Naive thymus-derived CD8-positive, alpha-beta T cell (primary cell): ENCODE results near the gene SH2D5. TPM values are rescaled to one million over a fixed set of nuclear protein-coding genes. Genes with fewer than 3 reads are reported as not detected.
"Not testable (repeated sequence)": the region's sequence is repeated elsewhere in the genome, so short reads cannot be mapped to it uniquely, and the experiment has no call there.

Experiments
- ATAC-seq, 2 donors: fragments of 150-1000 bp; cut with Tn5 transposase in 1 of 2; sonication (Bioruptor Pico), chemical (Tn5 transposase) in 1 of 2; 1 replicate in 1 of 2; 2 replicates in 1 of 2; pipeline ENCODE4 v1.10.0; 2021; ENCODE audit warnings: mild to moderate bottlenecking in 2 of 2, moderate library complexity in 2 of 2
- POLR2A ChIA-PET: fragments of 350-600 bp; sonication (Branson Sonifier 250); formaldehyde crosslinking; loops from one replicate; lab custom pipeline; 2021; ENCODE audit warnings: antibody characterized with exemption; lab: Charles Lee
- DNase-seq, 10 donors: peaks; one replicate each; pipeline versions ENCODE4 v3.0.0 to v3.0.0-alpha.2; 2020 to 2022
- H3K27ac Mint-ChIP-seq, 10 donors: one replicate each; pipeline ENCODE4 v1.8.0; 2020 to 2022; ENCODE audit warnings: mild to moderate bottlenecking in 10 of 10, mixed read lengths in 10 of 10, moderate library complexity in 4 of 10, inconsistent platforms in 1 of 10
- H3K27me3 Mint-ChIP-seq, 5 donors: one replicate each; pipeline ENCODE4 v1.8.0; 2021 to 2022; ENCODE audit warnings: mixed read lengths in 5 of 5
- H3K36me3 Mint-ChIP-seq, 3 donors: one replicate each; pipeline ENCODE4 v1.8.0; 2020 to 2022; ENCODE audit warnings: mixed read lengths in 3 of 3, mild to moderate bottlenecking in 2 of 3, inconsistent platforms in 1 of 3
- H3K4me1 Mint-ChIP-seq, 4 donors: one replicate each; pipeline ENCODE4 v1.8.0; 2021 to 2022; ENCODE audit warnings: mixed read lengths in 4 of 4
- H3K4me3 Mint-ChIP-seq, 10 donors: one replicate each; pipeline ENCODE4 v1.8.0; 2020 to 2022; ENCODE audit warnings: mild to moderate bottlenecking in 10 of 10, mixed read lengths in 10 of 10, moderate library complexity in 6 of 10, inconsistent platforms in 1 of 10
- H3K9me3 Mint-ChIP-seq, 9 donors: one replicate each; pipeline ENCODE4 v1.8.0; 2020 to 2022; ENCODE audit warnings: mixed read lengths in 9 of 9, mild to moderate bottlenecking in 3 of 9, inconsistent platforms in 1 of 9, moderate library complexity in 1 of 9
- polyA plus RNA-seq, 3 donors: library from polyadenylated mRNA; unstranded; fragments of 300-500 nt; fragmentation: Illumina TruSeq; gene quantifications; one replicate each; pipeline ENCODE4 v1.2.3, GENCODE V29; 2021
- total RNA-seq, 8 experiments: library from RNA in 2 of 8; stranded (reverse) in 2 of 8; gene quantifications; one replicate each; pipeline ENCODE4 v1.2.3 and lab custom pipeline; 2021 to 2026

The SH2D5 gene
- total and polyA plus RNA-seq, 5 experiments from 2014 or later: not detected

GRCh38 chr1:20682571-20683236 is 49.8 kb downstream of the SH2D5 start:
- Mint-ChIP-seq H3K4me1 (peaks cover 6 to 12% (median 8%) of the 10 kb centered on the region in 4 donors), H3K27ac (no peak overlapping the region), H3K4me3 (no peak overlapping the region), H3K36me3 (peaks cover 0 to 3% (median 0%) of the 10 kb centered on the region in 3 donors), H3K27me3 (peaks cover 3 to 11% (median 7%) of the 10 kb centered on the region in 5 donors), H3K9me3 (peaks cover 0 to 4% (median 3%) of the 10 kb centered on the region in 9 donors)
- POLR2A ChIA-PET: no interaction called here
- ATAC-seq (no peak), DNase-seq (peak in 1 of 10 donors; percentile 26)

GRCh38 chr1:20681999-20682398 is 50.5 kb downstream of the SH2D5 start:
- H3K27ac Mint-ChIP-seq: peak overlapping the region in 1 of 10 donors; percentile 53
- peaks cover 0 to 6% (median 0%) of the 10 kb centered on the region in 3 donors for H3K36me3 Mint-ChIP-seq
- peaks cover 3 to 11% (median 7%) of the 10 kb centered on the region in 5 donors for H3K27me3 Mint-ChIP-seq
- ATAC-seq: no peak
- POLR2A ChIA-PET: no interaction called here
- peaks cover 6 to 12% (median 8%) of the 10 kb centered on the region in 4 donors for H3K4me1 Mint-ChIP-seq
- peaks cover 0 to 9% (median 3%) of the 10 kb centered on the region in 9 donors for H3K9me3 Mint-ChIP-seq
- no peak overlapping the region for H3K4me3 Mint-ChIP-seq
- DNase-seq: peak in 1 of 10 donors; percentile 4

DNA sequence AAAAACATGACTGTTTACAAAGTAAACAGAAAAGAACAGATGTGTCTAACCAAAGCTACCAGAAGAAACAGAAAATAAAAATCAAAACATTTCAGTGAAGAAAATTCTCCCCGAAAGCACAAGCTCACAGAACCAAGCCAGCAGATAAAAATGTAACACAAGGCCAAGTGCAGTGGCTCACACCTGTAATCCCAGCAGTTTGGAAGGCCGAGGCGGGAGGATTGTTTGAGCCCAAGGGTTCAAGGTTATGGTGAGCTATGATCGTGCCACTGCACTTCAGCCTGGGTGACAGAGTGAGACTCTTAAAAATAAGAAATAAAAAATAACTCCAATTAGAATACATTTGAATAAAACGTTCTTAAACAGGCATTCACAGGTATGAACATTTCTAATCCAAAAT is 52.2 kb downstream of the SH2D5 start:
- no peak overlapping the region for H3K27ac Mint-ChIP-seq
- DNase-seq: no peak
- no peak for ATAC-seq
- peaks cover 0 to 6% (median 0%) of the 10 kb centered on the region in 3 donors for H3K36me3 Mint-ChIP-seq
- POLR2A ChIA-PET: interaction anchor here (0.6 kb wide), 1 partner anchor 184 kb away, joined by 3 read pairs; no protein-coding TSS in a partner anchor
- H3K4me1 Mint-ChIP-seq: peaks cover 6 to 12% (median 8%) of the 10 kb centered on the region in 4 donors
- peaks cover 0 to 9% (median 3%) of the 10 kb centered on the region in 9 donors for H3K9me3 Mint-ChIP-seq
- no peak overlapping the region for H3K4me3 Mint-ChIP-seq
- H3K27me3 Mint-ChIP-seq: peaks cover 3 to 9% (median 6%) of the 10 kb centered on the region in 5 donors

DNA sequence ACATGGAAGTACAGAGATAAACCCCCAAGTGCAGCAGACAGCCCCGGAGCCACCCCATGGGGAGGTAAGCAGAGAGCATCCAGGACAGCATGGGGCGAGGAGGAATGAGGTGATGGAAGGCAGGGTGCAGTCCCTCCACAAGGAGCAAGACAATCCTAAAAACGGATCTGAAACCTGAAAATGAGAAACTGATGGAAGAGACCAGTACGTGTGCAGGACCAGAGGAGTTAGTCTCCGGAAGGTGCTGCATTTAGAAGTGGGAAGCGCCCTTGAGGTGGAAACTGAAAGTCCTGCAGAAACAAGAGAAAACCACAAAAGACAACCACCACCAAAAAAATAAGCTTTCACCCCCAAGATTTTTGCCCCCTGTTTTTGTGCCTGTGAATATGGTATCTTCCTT is 53.9 kb downstream of the SH2D5 start:
- POLR2A ChIA-PET: interaction anchor here (0.7 to 1.0 kb wide), 2 partner anchors 9 to 18 kb away, joined by 3 read pairs; no protein-coding TSS in a partner anchor
- H3K4me3 Mint-ChIP-seq: peak overlapping the region in 7 of 10 donors; percentile 20 to 69 (median 39)
- no peak for ATAC-seq
- peaks cover 6 to 12% (median 8%) of the 10 kb centered on the region in 4 donors for H3K4me1 Mint-ChIP-seq
- H3K36me3 Mint-ChIP-seq: peaks cover 0 to 6% (median 0%) of the 10 kb centered on the region in 3 donors
- peak in 1 of 10 donors; percentile 18 for DNase-seq
- H3K27ac Mint-ChIP-seq: peak overlapping the region in 3 of 10 donors; percentile 2 to 33 (median 25)
- peaks cover 0 to 9% (median 3%) of the 10 kb centered on the region in 9 donors for H3K9me3 Mint-ChIP-seq
- H3K27me3 Mint-ChIP-seq: peaks cover 0 to 5% (median 1%) of the 10 kb centered on the region in 5 donors

DNA sequence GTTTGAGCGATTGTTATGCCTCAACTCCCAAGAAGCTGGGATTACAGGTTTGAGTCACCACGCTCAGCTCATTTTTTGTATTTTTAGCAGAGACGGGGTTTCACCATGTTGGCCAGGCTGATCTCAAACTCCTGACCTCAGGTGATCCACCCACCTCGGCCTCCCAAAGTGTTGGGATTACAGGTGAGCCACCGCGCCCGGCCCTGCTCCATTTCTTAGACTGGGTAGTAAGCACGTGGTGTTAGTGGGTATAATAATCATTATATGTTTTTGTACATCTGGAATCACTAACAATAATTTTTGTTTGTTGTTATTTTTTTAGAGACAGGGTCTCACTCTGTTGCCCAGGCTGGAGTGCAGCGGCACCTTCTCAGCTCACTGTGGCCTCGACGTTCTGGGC is 58.9 kb downstream of the SH2D5 start:
- H3K27ac Mint-ChIP-seq, H3K4me3 Mint-ChIP-seq, H3K36me3 Mint-ChIP-seq, H3K4me1 Mint-ChIP-seq, ATAC-seq, H3K9me3 Mint-ChIP-seq: not testable (repeated sequence)
- peaks cover 3 to 11% (median 8%) of the 10 kb centered on the region in 5 donors for H3K27me3 Mint-ChIP-seq
- POLR2A ChIA-PET: interaction anchor here (0.7 kb wide), 1 partner anchor 51 kb away, joined by 3 read pairs; no protein-coding TSS in a partner anchor
- DNase-seq: peak in 1 of 10 donors; percentile 23

GRCh38 chr1:20672265-20672632 is 60.3 kb downstream of the SH2D5 start:
- H3K4me3 Mint-ChIP-seq: peak overlapping the region in 1 of 10 donors; percentile 66
- POLR2A ChIA-PET: no interaction called here
- DNase-seq (peak in 1 of 10 donors; percentile 30), ATAC-seq (no peak)
- peaks cover 0 to 11% (median 6%) of the 10 kb centered on the region in 5 donors for H3K27me3 Mint-ChIP-seq
- no peak overlapping the region for H3K27ac Mint-ChIP-seq
- H3K9me3 Mint-ChIP-seq: peaks cover 0 to 1% (median 0%) of the 10 kb centered on the region in 9 donors
- H3K36me3 Mint-ChIP-seq: no peaks in the 10 kb centered on the region
- no peaks in the 10 kb centered on the region for H3K4me1 Mint-ChIP-seq

DNA sequence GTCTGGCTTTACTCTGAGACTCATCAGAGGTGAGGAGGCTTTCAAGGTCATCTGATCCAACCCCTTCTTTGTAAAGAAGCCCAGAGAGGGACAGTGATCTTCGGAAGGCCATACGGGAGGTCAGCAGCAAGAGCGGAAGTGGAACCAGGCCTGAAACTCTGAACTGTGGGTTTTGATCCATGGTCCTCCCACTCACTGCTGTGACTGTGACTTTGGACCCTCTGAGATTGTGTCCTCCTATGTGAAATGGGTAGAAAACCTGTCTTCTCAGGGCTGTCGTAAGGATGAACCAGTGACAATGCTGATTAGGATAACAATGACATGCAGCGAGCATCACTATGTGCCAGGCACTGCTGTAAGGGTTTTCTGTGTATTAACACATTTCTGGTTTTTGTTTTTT is 61.6 kb downstream of the SH2D5 start:
- H3K9me3 Mint-ChIP-seq: no peaks in the 10 kb centered on the region
- ATAC-seq: no peak
- peaks cover 0 to 4% (median 2%) of the 10 kb centered on the region in 4 donors for H3K4me1 Mint-ChIP-seq
- no peaks in the 10 kb centered on the region for H3K36me3 Mint-ChIP-seq
- POLR2A ChIA-PET: no interaction called here
- H3K4me3 Mint-ChIP-seq: no peak overlapping the region
- no peak for DNase-seq
- H3K27ac Mint-ChIP-seq: no peak overlapping the region
- H3K27me3 Mint-ChIP-seq: peaks cover 0 to 11% (median 6%) of the 10 kb centered on the region in 5 donors

Other genes starting within 250 kb of the SH2D5 start
- gene CAMK2N1, start 246.5 kb downstream of the SH2D5 start, total RNA-seq: 1 to 10 TPM; 5.0 to 5.6 TPM
- gene CAMK2N1, start 246.5 kb downstream of the SH2D5 start, polyA plus RNA-seq: under 1 TPM; 0.23 to 0.34 (median 0.25) TPM
- 10 to 100 TPM; 17.4 to 19.6 TPM for gene MUL1, start 224.6 kb downstream of the SH2D5 start, total RNA-seq
- 10 to 100 TPM; 23.4 to 36.2 (median 30.3) TPM for gene MUL1, start 224.6 kb downstream of the SH2D5 start, polyA plus RNA-seq
- gene FAM43B, start 180.1 kb downstream of the SH2D5 start, total RNA-seq: not detected
- gene FAM43B, start 180.1 kb downstream of the SH2D5 start, polyA plus RNA-seq: not detected
- not detected for gene CDA, start 143.6 kb downstream of the SH2D5 start, total RNA-seq
- not detected for gene CDA, start 143.6 kb downstream of the SH2D5 start, polyA plus RNA-seq
- gene PINK1, start 99.2 kb downstream of the SH2D5 start, total RNA-seq: 10 to 100 TPM; 29.8 to 31.9 TPM
- 10 to 100 TPM; 18.4 to 26.3 (median 19.5) TPM for gene PINK1, start 99.2 kb downstream of the SH2D5 start, polyA plus RNA-seq
- 100 to 1,000 TPM; 115 to 118 TPM for gene DDOST, start 71.3 kb downstream of the SH2D5 start, total RNA-seq
- 100 to 1,000 TPM; 209 to 255 (median 225) TPM for gene DDOST, start 71.3 kb downstream of the SH2D5 start, polyA plus RNA-seq
- not detected for gene KIF17, start 14.7 kb downstream of the SH2D5 start, total RNA-seq
- gene KIF17, start 14.7 kb downstream of the SH2D5 start, polyA plus RNA-seq: not detected
- 100 to 1,000 TPM; 335 to 362 TPM for gene HP1BP3, start 54.6 kb upstream of the SH2D5 start, total RNA-seq
- 100 to 1,000 TPM; 220 to 282 (median 278) TPM for gene HP1BP3, start 54.6 kb upstream of the SH2D5 start, polyA plus RNA-seq